ENCODE measurements around the gene RBMS2.

The RBMS2 gene

GRCh38 chr12:56604355-56604754 is 82.7 kb downstream of the RBMS2 start:
- Histone ChIP-seq H3K4me3 (ENCODE audit: low read depth, low read length) (no peak overlapping the region), H3K9ac (ENCODE audit: low read depth, low read length) (no peak overlapping the region), H3K27ac (ENCODE audit: low read depth, low read length) (no peak overlapping the region), H3K9me3 (ENCODE audit: control insufficient read depth, insufficient read depth, low read length) (no peaks in the 10 kb centered on the region), H3K4me1 (ENCODE audit: control insufficient read depth, insufficient read depth, low read length) (no peaks in the 10 kb centered on the region), H3K27me3 (ENCODE audit: control insufficient read depth, insufficient read depth, low read length) (no peaks in the 10 kb centered on the region), H3K36me3 (ENCODE audit: control insufficient read depth, insufficient read depth, low read length) (peaks cover 93% of the 10 kb centered on the region)

GRCh38 chr12:56614627-56615026 is 93.0 kb downstream of the RBMS2 start:
- H3K9ac ChIP-seq (ENCODE audit: low read depth, low read length), result no peak overlapping the region

GRCh38 chr12:56616244-56616643 is 94.6 kb downstream of the RBMS2 start:
- H3K27me3 ChIP-seq (ENCODE audit: control insufficient read depth, insufficient read depth, low read length), result no peaks in the 10 kb centered on the region
- H3K36me3 ChIP-seq (ENCODE audit: control insufficient read depth, insufficient read depth, low read length), result peaks cover 74% of the 10 kb centered on the region
- no peaks in the 10 kb centered on the region for H3K4me1 ChIP-seq (ENCODE audit: control insufficient read depth, insufficient read depth, low read length)
- H3K4me3 ChIP-seq (ENCODE audit: low read depth, low read length), result no peak overlapping the region
- no peak overlapping the region for H3K27ac ChIP-seq (ENCODE audit: low read depth, low read length)
- H3K9me3 ChIP-seq (ENCODE audit: control insufficient read depth, insufficient read depth, low read length), result no peaks in the 10 kb centered on the region
- H3K9ac ChIP-seq (ENCODE audit: low read depth, low read length), result no peak overlapping the region

More at GRCh38 chr12:56614627-56615026, 93.0 kb downstream of the RBMS2 start:
- Histone ChIP-seq H3K4me3 (ENCODE audit: low read depth, low read length) (no peak overlapping the region), H3K36me3 (ENCODE audit: control insufficient read depth, insufficient read depth, low read length) (peaks cover 76% of the 10 kb centered on the region), H3K27ac (ENCODE audit: low read depth, low read length) (no peak overlapping the region), H3K4me1 (ENCODE audit: control insufficient read depth, insufficient read depth, low read length) (no peaks in the 10 kb centered on the region), H3K9me3 (ENCODE audit: control insufficient read depth, insufficient read depth, low read length) (no peaks in the 10 kb centered on the region), H3K27me3 (ENCODE audit: control insufficient read depth, insufficient read depth, low read length) (no peaks in the 10 kb centered on the region)

GRCh38 chr12:56616925-56617324 is 95.3 kb downstream of the RBMS2 start:
- H3K9me3 ChIP-seq (ENCODE audit: control insufficient read depth, insufficient read depth, low read length), result no peaks in the 10 kb centered on the region
- H3K27me3 ChIP-seq (ENCODE audit: control insufficient read depth, insufficient read depth, low read length), result no peaks in the 10 kb centered on the region
- H3K4me1 ChIP-seq (ENCODE audit: control insufficient read depth, insufficient read depth, low read length), result no peaks in the 10 kb centered on the region
- H3K9ac ChIP-seq (ENCODE audit: low read depth, low read length), result no peak overlapping the region
- no peak overlapping the region for H3K4me3 ChIP-seq (ENCODE audit: low read depth, low read length)
- H3K36me3 ChIP-seq (ENCODE audit: control insufficient read depth, insufficient read depth, low read length), result peaks cover 67% of the 10 kb centered on the region
- no peak overlapping the region for H3K27ac ChIP-seq (ENCODE audit: low read depth, low read length)

GRCh38 chr12:56622535-56622934 is 100.9 kb downstream of the RBMS2 start:
- H3K27me3 ChIP-seq (ENCODE audit: control insufficient read depth, insufficient read depth, low read length), result no peaks in the 10 kb centered on the region
- H3K27ac ChIP-seq (ENCODE audit: low read depth, low read length), result no peak overlapping the region
- H3K9me3 ChIP-seq (ENCODE audit: control insufficient read depth, insufficient read depth, low read length), result no peaks in the 10 kb centered on the region
- no peaks in the 10 kb centered on the region for H3K4me1 ChIP-seq (ENCODE audit: control insufficient read depth, insufficient read depth, low read length)
- H3K4me3 ChIP-seq (ENCODE audit: low read depth, low read length), result no peak overlapping the region
- no peak overlapping the region for H3K9ac ChIP-seq (ENCODE audit: low read depth, low read length)
- peaks cover 31% of the 10 kb centered on the region for H3K36me3 ChIP-seq (ENCODE audit: control insufficient read depth, insufficient read depth, low read length)

GRCh38 chr12:56626701-56627100 is 105.1 kb downstream of the RBMS2 start:
- H3K9me3 ChIP-seq (ENCODE audit: control insufficient read depth, insufficient read depth, low read length), result no peaks in the 10 kb centered on the region
- H3K27me3 ChIP-seq (ENCODE audit: control insufficient read depth, insufficient read depth, low read length), result no peaks in the 10 kb centered on the region
- no peak overlapping the region for H3K27ac ChIP-seq (ENCODE audit: low read depth, low read length)
- no peak overlapping the region for H3K9ac ChIP-seq (ENCODE audit: low read depth, low read length)
- H3K4me1 ChIP-seq (ENCODE audit: control insufficient read depth, insufficient read depth, low read length), result peaks cover 16% of the 10 kb centered on the region
- H3K4me3 ChIP-seq (ENCODE audit: low read depth, low read length), result no peak overlapping the region
- peaks cover 17% of the 10 kb centered on the region for H3K36me3 ChIP-seq (ENCODE audit: control insufficient read depth, insufficient read depth, low read length)

- Histone ChIP-seq H3K9ac (ENCODE audit: low read depth, low read length) (peak overlapping the region; percentile 43; the same call in 1 of the 2 replicates), H3K27me3 (ENCODE audit: control insufficient read depth, insufficient read depth, low read length) (no peaks in the 10 kb centered on the region), H3K4me1 (ENCODE audit: control insufficient read depth, insufficient read depth, low read length) (peaks cover 33% of the 10 kb centered on the region), H3K27ac (ENCODE audit: low read depth, low read length) (peak overlapping the region; percentile 84), H3K4me3 (ENCODE audit: low read depth, low read length) (peak overlapping the region; percentile 93), H3K36me3 (ENCODE audit: control insufficient read depth, insufficient read depth, low read length) (peaks cover 13% of the 10 kb centered on the region), H3K9me3 (ENCODE audit: control insufficient read depth, insufficient read depth, low read length) (no peaks in the 10 kb centered on the region)
Measured at GRCh38 chr12:56628671-56629458, 107.2 kb downstream of the RBMS2 start.

- Histone ChIP-seq H3K4me1 (ENCODE audit: control insufficient read depth, insufficient read depth, low read length) (peaks cover 33% of the 10 kb centered on the region), H3K36me3 (ENCODE audit: control insufficient read depth, insufficient read depth, low read length) (peaks cover 13% of the 10 kb centered on the region), H3K4me3 (ENCODE audit: low read depth, low read length) (peak overlapping the region; percentile 93), H3K9ac (ENCODE audit: low read depth, low read length) (peak overlapping the region; percentile 43), H3K27me3 (ENCODE audit: control insufficient read depth, insufficient read depth, low read length) (no peaks in the 10 kb centered on the region), H3K9me3 (ENCODE audit: control insufficient read depth, insufficient read depth, low read length) (no peaks in the 10 kb centered on the region), H3K27ac (ENCODE audit: low read depth, low read length) (peak overlapping the region; percentile 84)
Measured at GRCh38 chr12:56629459-56630179, 108.0 kb downstream of the RBMS2 start.

- Histone ChIP-seq H3K9ac (ENCODE audit: low read depth, low read length) (peak within 1 kb of the TSS; percentile 43), H3K27me3 (ENCODE audit: control insufficient read depth, insufficient read depth, low read length) (no peaks in the 10 kb centered on the region), H3K36me3 (ENCODE audit: control insufficient read depth, insufficient read depth, low read length) (peaks cover 13% of the 10 kb centered on the region), H3K27ac (ENCODE audit: low read depth, low read length) (peak within 1 kb of the TSS; percentile 84), H3K4me1 (ENCODE audit: control insufficient read depth, insufficient read depth, low read length) (peaks cover 33% of the 10 kb centered on the region), H3K4me3 (ENCODE audit: low read depth, low read length) (peak within 1 kb of the TSS; percentile 93), H3K9me3 (ENCODE audit: control insufficient read depth, insufficient read depth, low read length) (no peaks in the 10 kb centered on the region)
Measured at GRCh38 chr12:56630180-56630632, 108.6 kb downstream of the RBMS2 start, which contains the start of gene BAZ2A. TSS of gene BAZ2A (minus strand) at chr12:56630326. CDS start at chr12:56617530, 12,796 bp downstream.

GRCh38 chr12:56631790-56632700 is 110.4 kb downstream of the RBMS2 start:
- Histone ChIP-seq H3K4me1 (ENCODE audit: control insufficient read depth, insufficient read depth, low read length) (peaks cover 42% of the 10 kb centered on the region), H3K27ac (ENCODE audit: low read depth, low read length) (peak overlapping the region; percentile 53), H3K27me3 (ENCODE audit: control insufficient read depth, insufficient read depth, low read length) (no peaks in the 10 kb centered on the region), H3K36me3 (ENCODE audit: control insufficient read depth, insufficient read depth, low read length) (0 out of 2 replicates have a peak, but pooled peaks cover under 1% of the 10 kb centered on the region), H3K9me3 (ENCODE audit: control insufficient read depth, insufficient read depth, low read length) (no peaks in the 10 kb centered on the region), H3K4me3 (ENCODE audit: low read depth, low read length) (peak overlapping the region; percentile 37), H3K9ac (ENCODE audit: low read depth, low read length) (no peak overlapping the region)
